MCF 10A (cell line): Measurements from ENCODE around the gene C6orf15. TPM values are rescaled to one million over a fixed set of nuclear protein-coding genes. Genes with fewer than 3 reads are reported as not detected.

Experiments
- BruUV-seq: library from RNA; stranded (reverse); fragments of 400-500 nt; replicated peaks from 2 replicates; lab custom pipeline; 2021; lab: Mats Ljungman, UMichigan
- CTCF ChIA-PET: fragments of 300-600 bp; sonication (Branson Sonifier 250); formaldehyde crosslinking; extraction: SDS; loops from one replicate; lab custom pipeline; 2021; ENCODE audit warnings: antibody characterized with exemption, inconsistent platforms; lab: Yijun Ruan, JAX
- POLR2A ChIA-PET: fragments of 300-600, 350-650 bp; sonication (Branson Sonifier 250); formaldehyde crosslinking; extraction: SDS; loops from one replicate; lab custom pipeline; 2020; ENCODE audit warnings: antibody characterized with exemption, inconsistent platforms; lab: Yijun Ruan, JAX
- DNase-seq: peaks from one replicate; pipeline ENCODE4 v3.0.0-alpha.2; 2018; ENCODE audit not compliant: unreplicated experiment
- H3K27ac Mint-ChIP-seq: one replicate; pipeline ENCODE4 v1.8.0; 2022; ENCODE audit warnings: mild to moderate bottlenecking, low read depth, mixed read lengths; ENCODE audit not compliant: unreplicated experiment
- H3K27me3 Mint-ChIP-seq: one replicate; pipeline ENCODE4 v1.8.0; 2022; ENCODE audit warnings: mixed read lengths; ENCODE audit not compliant: insufficient read depth, unreplicated experiment
- H3K36me3 Mint-ChIP-seq: one replicate; pipeline ENCODE4 v1.8.0; 2022; ENCODE audit warnings: mild to moderate bottlenecking, moderate library complexity, mixed read lengths; ENCODE audit not compliant: insufficient read depth, unreplicated experiment
- H3K4me1 Mint-ChIP-seq: one replicate; pipeline ENCODE4 v1.8.0; 2022; ENCODE audit warnings: mixed read lengths; ENCODE audit not compliant: insufficient read depth, unreplicated experiment
- H3K4me3 Mint-ChIP-seq: one replicate; pipeline ENCODE4 v1.8.0; 2022; ENCODE audit warnings: mild to moderate bottlenecking, moderate library complexity, mixed read lengths; ENCODE audit not compliant: unreplicated experiment
- H3K9me3 Mint-ChIP-seq: one replicate; pipeline ENCODE4 v1.8.0; 2022; ENCODE audit warnings: mixed read lengths; ENCODE audit not compliant: unreplicated experiment
- CTCF ChIP-seq: fragments of 200-600 bp; IDR thresholded peaks from one replicate; pipeline ENCODE4 v1.8.0; 2022; ENCODE audit warnings: antibody characterized with exemption, mild to moderate bottlenecking; ENCODE audit not compliant: unreplicated experiment
- intact Hi-C: fragments of 100-400 bp; cut with micrococcal nuclease; formaldehyde crosslinking; loops from 2 replicates; pipeline ENCODE4 v1.14.1; 2022
- total RNA-seq: library from RNA; stranded (reverse); gene quantifications from 2 replicates; pipeline ENCODE4 v1.2.3, GENCODE V29; 2022

C6orf15 gene
- total RNA-seq, 1 experiment from 2014 or later: not detected

- H3K9me3 Mint-ChIP-seq: no peaks in the 10 kb centered on the region
- TF ChIP-seq CTCF: peak; percentile 62
- H3K27me3 Mint-ChIP-seq: no peaks in the 10 kb centered on the region
- H3K4me1 Mint-ChIP-seq: peaks cover 16% of the 10 kb centered on the region
- ChIA-PET POLR2A (interaction anchor here (0.7 to 5.1 kb wide), 15 partner anchors 10 to 509 kb away, joined by 3 to 34 read pairs (median 3); partner anchors contain the start of genes DDR1, GTF2H4, PSORS1C1 and VARS2), CTCF (interaction anchor here (0.5 to 21.4 kb wide), 37 partner anchors 7 to 527 kb away, joined by 3 to 749 read pairs (median 5); partner anchors contain the start of genes C6orf15, CDSN, DDR1 and GTF2H4)
- intact Hi-C loops: loop anchor here (10.0 kb wide), 1 partner anchor 525 kb away; the partner anchor contains the start of genes GNL1 and PRR3
- DNase-seq: peak; percentile 69
- H3K27ac Mint-ChIP-seq: no peak overlapping the region
- BruUV-seq: no TSS peak
- no peaks in the 10 kb centered on the region for H3K36me3 Mint-ChIP-seq
- H3K4me3 Mint-ChIP-seq: no peak overlapping the region
Measured at GRCh38 chr6:31079656-31080261, 32.6 kb downstream of the C6orf15 start.

- no peak for TF ChIP-seq CTCF
- Mint-ChIP-seq H3K4me3 (no peak overlapping the region), H3K36me3 (no peaks in the 10 kb centered on the region), H3K4me1 (peaks cover 5% of the 10 kb centered on the region), H3K27ac (no peak overlapping the region), H3K27me3 (no peaks in the 10 kb centered on the region), H3K9me3 (no peaks in the 10 kb centered on the region)
- POLR2A ChIA-PET: no interaction called here
- CTCF ChIA-PET: interaction anchor here (1.2 to 21.4 kb wide), 2 partner anchors 155 to 192 kb away, joined by 3 to 749 read pairs; partner anchors contain the start of genes DDR1, SFTA2 and VARS2
- intact Hi-C loops: no loop called here
- no peak for DNase-seq
- no TSS peak for BruUV-seq
Measured at GRCh38 chr6:31076611-31077010, 35.8 kb downstream of the C6orf15 start.

GRCh38 chr6:31075528-31075927, 36.8 kb downstream of the C6orf15 start:
- POLR2A ChIA-PET: interaction anchor here (0.6 to 0.7 kb wide), 2 partner anchors 18 to 197 kb away, joined by 3 read pairs; no protein-coding TSS in a partner anchor
- intact Hi-C loops: no loop called here

More at GRCh38 chr6:31075528-31075927, 36.8 kb downstream of the C6orf15 start:
- no peak overlapping the region for H3K4me3 Mint-ChIP-seq
- CTCF ChIA-PET: interaction anchor here (0.6 to 21.4 kb wide), 5 partner anchors 154 to 386 kb away, joined by 3 to 749 read pairs (median 3); partner anchors contain the start of genes GTF2H4, SFTA2 and VARS2
- no peak overlapping the region for H3K27ac Mint-ChIP-seq
- no TSS peak for BruUV-seq
- no peak for TF ChIP-seq CTCF
- H3K36me3 Mint-ChIP-seq: no peaks in the 10 kb centered on the region
- no peak for DNase-seq
- peaks cover 5% of the 10 kb centered on the region for H3K4me1 Mint-ChIP-seq
- H3K27me3 Mint-ChIP-seq: no peaks in the 10 kb centered on the region
- H3K9me3 Mint-ChIP-seq: no peaks in the 10 kb centered on the region
